CD4-positive, alpha-beta memory T cell (primary cell): ENCODE data around the gene LRP1B. TPM values are rescaled to one million over a fixed set of nuclear protein-coding genes. Genes with fewer than 3 reads are reported as not detected.

ENCODE experiments used
- CTCF ChIA-PET: fragments of 350-600 bp; sonication (Branson Sonifier 250); formaldehyde crosslinking; loops from one replicate; lab custom pipeline; 2021; ENCODE audit warnings: inconsistent platforms; ENCODE audit not compliant: partially characterized antibody; lab: Charles Lee
- POLR2A ChIA-PET: fragments of 350-600 bp; sonication (Branson Sonifier 250); formaldehyde crosslinking; loops from one replicate; lab custom pipeline; 2021; ENCODE audit not compliant: partially characterized antibody; lab: Charles Lee
- DNase-seq, 5 donors: peaks; one replicate each; pipeline versions ENCODE4 v3.0.0 to v3.0.0-alpha.2; 2020 to 2022; ENCODE audit warnings: mixed read lengths in 1 of 5
- H3K27ac ChIP-seq: one replicate; pipeline ENCODE4 v1.7.0; 2013; ENCODE audit warnings: low read depth, low read length
- H3K27me3 ChIP-seq: 2 replicates; pipeline ENCODE4 v1.7.0; 2013; ENCODE audit warnings: mild to moderate bottlenecking, low read length, moderate library complexity; ENCODE audit not compliant: insufficient read depth
- H3K36me3 ChIP-seq: 2 replicates; pipeline ENCODE4 v1.7.0; 2013; ENCODE audit warnings: mild to moderate bottlenecking, low read length, moderate library complexity; ENCODE audit not compliant: insufficient read depth
- H3K4me1 ChIP-seq: 2 replicates; pipeline ENCODE4 v1.7.0; 2013; ENCODE audit warnings: mild to moderate bottlenecking, low read length, moderate library complexity; ENCODE audit not compliant: insufficient read depth
- H3K4me3 ChIP-seq, 2 donors: one replicate each; pipeline ENCODE4 v1.7.0; 2013; ENCODE audit warnings: low read length in 2 of 2, mild to moderate bottlenecking in 1 of 2
- H3K9me3 ChIP-seq, 2 donors: one replicate each; pipeline ENCODE4 v1.7.0; 2013; ENCODE audit warnings: low read length in 2 of 2, control low read depth in 1 of 2; ENCODE audit not compliant: control insufficient read depth in 1 of 2
- H3K27ac Mint-ChIP-seq, 7 donors: one replicate each; pipeline ENCODE4 v1.8.0; 2020 to 2021; ENCODE audit warnings: mixed read lengths in 7 of 7, mild to moderate bottlenecking in 6 of 7, inconsistent platforms in 3 of 7, moderate library complexity in 3 of 7
- H3K27me3 Mint-ChIP-seq, 2 donors: one replicate each; pipeline ENCODE4 v1.8.0; 2020 to 2021; ENCODE audit warnings: mixed read lengths in 2 of 2
- H3K36me3 Mint-ChIP-seq, 2 donors: one replicate each; pipeline ENCODE4 v1.8.0; 2020 to 2021; ENCODE audit warnings: mixed read lengths in 2 of 2, inconsistent platforms in 1 of 2, mild to moderate bottlenecking in 1 of 2
- H3K4me1 Mint-ChIP-seq, 4 donors: one replicate each; pipeline ENCODE4 v1.8.0; 2020 to 2021; ENCODE audit warnings: mixed read lengths in 4 of 4, mild to moderate bottlenecking in 1 of 4
- H3K4me3 Mint-ChIP-seq, 8 donors: one replicate each; pipeline ENCODE4 v1.8.0; 2020 to 2021; ENCODE audit warnings: mixed read lengths in 8 of 8, mild to moderate bottlenecking in 7 of 8, moderate library complexity in 6 of 8, inconsistent platforms in 3 of 8
- H3K9me3 Mint-ChIP-seq, 8 donors: one replicate each; pipeline ENCODE4 v1.8.0; 2020 to 2021; ENCODE audit warnings: mixed read lengths in 8 of 8, mild to moderate bottlenecking in 5 of 8, inconsistent platforms in 3 of 8, moderate library complexity in 1 of 8
- intact Hi-C: fragments of 100-400 bp; cut with micrococcal nuclease; formaldehyde crosslinking; loops from one replicate; pipeline ENCODE4 v1.15.1; 2023
- polyA plus RNA-seq, 2 donors: library from polyadenylated mRNA; unstranded; fragments of 300-500 nt; fragmentation: Illumina TruSeq; gene quantifications; one replicate each; pipeline ENCODE4 v1.2.3, GENCODE V29; 2021
- total RNA-seq, 2 experiments: library from RNA; stranded (reverse); gene quantifications; one replicate each; pipeline ENCODE4 v1.2.3, GENCODE V29; 2021

LRP1B gene
- total and polyA plus RNA-seq, 4 experiments from 2014 or later: not detected

- Histone ChIP-seq H3K36me3 (no peaks in the 10 kb centered on the region), H3K27me3 (no peaks in the 10 kb centered on the region), H3K4me3 (no peak overlapping the region), H3K27ac (no peak overlapping the region), H3K9me3 (no peaks in the 10 kb centered on the region), H3K4me1 (no peaks in the 10 kb centered on the region)
- Mint-ChIP-seq H3K36me3 (no peaks in the 10 kb centered on the region), H3K27me3 (no peaks in the 10 kb centered on the region), H3K9me3 (peaks cover 0 to 12% (median 3%) of the 10 kb centered on the region in 8 donors), H3K4me3 (no peak overlapping the region), H3K4me1 (no peaks in the 10 kb centered on the region), H3K27ac (no peak overlapping the region)
- CTCF ChIA-PET: no interaction called here
- intact Hi-C loops: no loop called here
- no peak for DNase-seq
- POLR2A ChIA-PET: no interaction called here
Measured at GRCh38 chr2:140256080-140256479, 1874.7 kb downstream of the LRP1B start.

DNA sequence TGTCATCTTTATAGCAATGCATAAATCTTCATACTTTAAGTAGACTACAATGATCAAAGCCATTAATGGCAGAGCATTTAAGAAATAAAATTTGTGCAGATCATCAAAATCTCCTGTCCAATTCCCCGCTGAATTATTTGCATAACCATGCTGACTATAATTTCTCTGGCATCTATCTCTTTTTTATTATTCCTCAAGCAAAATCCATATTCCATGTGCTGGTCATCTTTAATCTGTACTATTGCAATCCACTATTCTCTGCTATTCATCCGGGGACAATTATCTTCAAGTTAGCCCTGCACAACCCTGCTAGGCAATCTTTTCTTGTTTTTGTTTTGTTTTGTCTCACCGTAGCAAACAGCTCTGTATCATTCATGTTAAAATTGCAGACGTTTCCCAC lies 1881.0 kb downstream of the LRP1B start:
- no peaks in the 10 kb centered on the region for H3K4me1 Mint-ChIP-seq
- Histone ChIP-seq H3K27me3 (no peaks in the 10 kb centered on the region), H3K4me3 (no peak overlapping the region), H3K4me1 (no peaks in the 10 kb centered on the region), H3K27ac (no peak overlapping the region), H3K36me3 (no peaks in the 10 kb centered on the region), H3K9me3 (no peaks in the 10 kb centered on the region)
- H3K4me3 Mint-ChIP-seq: no peak overlapping the region
- H3K36me3 Mint-ChIP-seq: no peaks in the 10 kb centered on the region
- no peak for DNase-seq
- no peaks in the 10 kb centered on the region for H3K27me3 Mint-ChIP-seq
- POLR2A ChIA-PET: no interaction called here
- peaks cover 0 to 5% (median 4%) of the 10 kb centered on the region in 8 donors for H3K9me3 Mint-ChIP-seq
- no peak overlapping the region for H3K27ac Mint-ChIP-seq
- intact Hi-C loops: no loop called here
- CTCF ChIA-PET: no interaction called here

GRCh38 chr2:140248623-140249022 lies 1882.2 kb downstream of the LRP1B start:
- Histone ChIP-seq H3K27me3 (no peaks in the 10 kb centered on the region), H3K36me3 (no peaks in the 10 kb centered on the region), H3K4me1 (no peaks in the 10 kb centered on the region), H3K4me3 (no peak overlapping the region), H3K9me3 (no peaks in the 10 kb centered on the region), H3K27ac (no peak overlapping the region)
- Mint-ChIP-seq H3K27ac (no peak overlapping the region), H3K36me3 (no peaks in the 10 kb centered on the region), H3K27me3 (no peaks in the 10 kb centered on the region), H3K4me1 (no peaks in the 10 kb centered on the region), H3K9me3 (peaks cover 0 to 9% (median 4%) of the 10 kb centered on the region in 8 donors), H3K4me3 (no peak overlapping the region)
- intact Hi-C loops: no loop called here
- CTCF ChIA-PET: no interaction called here
- no peak for DNase-seq
- POLR2A ChIA-PET: no interaction called here

- intact Hi-C loops: no loop called here
- Histone ChIP-seq H3K4me3 (no peak overlapping the region), H3K27me3 (no peaks in the 10 kb centered on the region), H3K27ac (no peak overlapping the region), H3K4me1 (no peaks in the 10 kb centered on the region), H3K36me3 (no peaks in the 10 kb centered on the region), H3K9me3 (no peaks in the 10 kb centered on the region)
- ChIA-PET POLR2A (no interaction called here), CTCF (no interaction called here)
- no peak overlapping the region for H3K4me3 Mint-ChIP-seq
- DNase-seq: no peak
- H3K4me1 Mint-ChIP-seq: no peaks in the 10 kb centered on the region
- H3K27me3 Mint-ChIP-seq: no peaks in the 10 kb centered on the region
- H3K36me3 Mint-ChIP-seq: no peaks in the 10 kb centered on the region
- H3K9me3 Mint-ChIP-seq: peaks cover 0 to 14% (median 4%) of the 10 kb centered on the region in 8 donors
- H3K27ac Mint-ChIP-seq: no peak overlapping the region
Measured at GRCh38 chr2:140247451-140248195, 1883.2 kb downstream of the LRP1B start.

GRCh38 chr2:140246957-140247356 lies 1883.9 kb downstream of the LRP1B start:
- intact Hi-C loops: no loop called here
- Histone ChIP-seq H3K9me3 (no peaks in the 10 kb centered on the region), H3K36me3 (no peaks in the 10 kb centered on the region), H3K4me1 (no peaks in the 10 kb centered on the region), H3K27me3 (no peaks in the 10 kb centered on the region), H3K27ac (no peak overlapping the region), H3K4me3 (no peak overlapping the region)
- Mint-ChIP-seq H3K27ac (no peak overlapping the region), H3K9me3 (peaks cover 0 to 14% (median 5%) of the 10 kb centered on the region in 8 donors), H3K27me3 (no peaks in the 10 kb centered on the region), H3K4me3 (no peak overlapping the region), H3K36me3 (no peaks in the 10 kb centered on the region), H3K4me1 (no peaks in the 10 kb centered on the region)
- DNase-seq: no peak
- POLR2A ChIA-PET: no interaction called here
- CTCF ChIA-PET: no interaction called here

DNA sequence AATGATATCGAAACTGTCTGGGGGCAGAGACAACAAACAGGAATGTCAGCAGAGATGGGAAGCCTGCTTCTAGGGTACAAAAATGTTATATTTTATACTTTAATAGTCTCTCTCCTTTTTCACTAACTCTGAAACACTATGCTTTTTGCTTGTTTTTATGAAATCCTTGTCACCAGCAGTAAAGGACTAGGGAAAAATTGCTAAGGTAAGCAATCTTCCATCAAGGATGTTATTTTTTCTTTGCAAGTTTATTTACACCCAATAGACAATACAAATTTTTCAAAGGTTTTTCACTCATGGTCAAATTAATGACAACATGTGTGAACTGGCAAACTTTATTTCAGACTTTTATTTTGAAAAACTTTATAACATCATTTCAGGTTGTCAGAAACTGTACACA lies 1884.8 kb downstream of the LRP1B start:
- H3K27ac Mint-ChIP-seq: no peak overlapping the region
- intact Hi-C loops: no loop called here
- DNase-seq: no peak
- Histone ChIP-seq H3K9me3 (no peaks in the 10 kb centered on the region), H3K36me3 (no peaks in the 10 kb centered on the region), H3K27ac (no peak overlapping the region), H3K27me3 (no peaks in the 10 kb centered on the region), H3K4me1 (no peaks in the 10 kb centered on the region), H3K4me3 (no peak overlapping the region)
- no peaks in the 10 kb centered on the region for H3K36me3 Mint-ChIP-seq
- peaks cover 0 to 14% (median 5%) of the 10 kb centered on the region in 8 donors for H3K9me3 Mint-ChIP-seq
- H3K27me3 Mint-ChIP-seq: no peaks in the 10 kb centered on the region
- ChIA-PET POLR2A (no interaction called here), CTCF (no interaction called here)
- H3K4me3 Mint-ChIP-seq: no peak overlapping the region
- H3K4me1 Mint-ChIP-seq: no peaks in the 10 kb centered on the region

- no peaks in the 10 kb centered on the region for H3K4me1 Mint-ChIP-seq
- ChIA-PET POLR2A (no interaction called here), CTCF (no interaction called here)
- H3K27me3 ChIP-seq: no peaks in the 10 kb centered on the region
- H3K36me3 ChIP-seq: no peaks in the 10 kb centered on the region
- peaks cover 3 to 22% (median 9%) of the 10 kb centered on the region in 8 donors for H3K9me3 Mint-ChIP-seq
- no peak overlapping the region for H3K4me3 ChIP-seq
- H3K27ac ChIP-seq: no peak overlapping the region
- no peak overlapping the region for H3K27ac Mint-ChIP-seq
- H3K9me3 ChIP-seq: no peaks in the 10 kb centered on the region
- intact Hi-C loops: no loop called here
- H3K4me1 ChIP-seq: no peaks in the 10 kb centered on the region
- no peaks in the 10 kb centered on the region for H3K27me3 Mint-ChIP-seq
- DNase-seq: no peak
- no peak overlapping the region for H3K4me3 Mint-ChIP-seq
- no peaks in the 10 kb centered on the region for H3K36me3 Mint-ChIP-seq
Measured at GRCh38 chr2:140242889-140243288, 1887.9 kb downstream of the LRP1B start.
